Neural cell (in vitro differentiated cells): ENCODE results near the gene LMO4. TPM values are rescaled to one million over a fixed set of nuclear protein-coding genes. Genes with fewer than 3 reads are reported as not detected.

Source experiments
- H2AFZ ChIP-seq: fragments of 200-600, 300-800 bp; sonication (generic), shearing (Covaris generic); 2 replicates; pipeline ENCODE4 v1.6.0; 2014; ENCODE audit warnings: low read depth, mild to moderate bottlenecking, antibody characterized with exemption, low read length, moderate library complexity
- H3F3A ChIP-seq: fragments of 200-600 bp; shearing (Covaris generic); 2 replicates; pipeline ENCODE4 v1.6.1; 2016; ENCODE audit warnings: mild to moderate bottlenecking, moderate library complexity, mixed read lengths, antibody characterized with exemption, low read length; ENCODE audit not compliant: insufficient read depth, poor library complexity, severe bottlenecking
- H3K27ac ChIP-seq: fragments of 200-600, 300-800 bp; sonication (generic), shearing (Covaris generic); 2 replicates; pipeline ENCODE4 v1.5.1; 2014; ENCODE audit warnings: mild to moderate bottlenecking, low read length, moderate library complexity
- H3K27me3 ChIP-seq: fragments of 300-800, 200-600 bp; sonication (generic), shearing (Covaris generic); 2 replicates; pipeline ENCODE4 v1.6.0; 2014; ENCODE audit warnings: mild to moderate bottlenecking, low read depth, low read length, moderate library complexity; ENCODE audit not compliant: insufficient read depth
- H3K36me3 ChIP-seq: fragments of 300-800, 200-600 bp; sonication (generic), shearing (Covaris generic); 2 replicates; pipeline ENCODE4 v1.5.1; 2014; ENCODE audit warnings: mild to moderate bottlenecking, antibody characterized with exemption, low read length, moderate library complexity; ENCODE audit not compliant: insufficient read depth
- H3K4me2 ChIP-seq: fragments of 300-800, 200-600 bp; sonication (generic), shearing (Covaris generic); 2 replicates; pipeline ENCODE4 v1.6.0; 2014; ENCODE audit warnings: mild to moderate bottlenecking, low read length
- H3K4me3 ChIP-seq: fragments of 300-800, 200-600 bp; sonication (generic), shearing (Covaris generic); 2 replicates; pipeline ENCODE4 v1.5.1; 2014; ENCODE audit warnings: mild to moderate bottlenecking, low read length, moderate library complexity
- H3K79me2 ChIP-seq: fragments of 200-600 bp; shearing (Covaris generic); replicated peaks from 2 replicates; pipeline ENCODE4 v1.6.0; 2014; ENCODE audit warnings: mild to moderate bottlenecking, low read length, moderate library complexity; ENCODE audit not compliant: insufficient read depth
- H3K9ac ChIP-seq: fragments of 300-800, 200-600 bp; sonication (generic), shearing (Covaris generic); 2 replicates; pipeline ENCODE4 v1.6.1; 2016; ENCODE audit warnings: mild to moderate bottlenecking, low read length, mixed read lengths
- H3K9me2 ChIP-seq: fragments of 200-600 bp; shearing (Covaris generic); 2 replicates; pipeline ENCODE4 v1.6.1; 2016; ENCODE audit warnings: mild to moderate bottlenecking, low read length, mixed read lengths; ENCODE audit not compliant: insufficient read depth
- H3K9me3 ChIP-seq: fragments of 200-600, 300-800 bp; sonication (generic), shearing (Covaris generic); 2 replicates; pipeline ENCODE4 v1.6.1; 2016; ENCODE audit warnings: mild to moderate bottlenecking, mixed run types, low read length, moderate library complexity, mixed read lengths
- H4K20me1 ChIP-seq: fragments of 200-600 bp; shearing (Covaris generic); 2 replicates; pipeline ENCODE4 v1.6.1; 2016; ENCODE audit warnings: mild to moderate bottlenecking, mixed run types; ENCODE audit not compliant: insufficient read depth
- CTCF ChIP-seq: fragments of 450-650 bp; IDR thresholded peaks from 2 replicates; pipeline ENCODE4 v1.5.1; 2014; ENCODE audit warnings: antibody characterized with exemption, mild to moderate bottlenecking, moderate library complexity; ENCODE audit not compliant: poor library complexity, severe bottlenecking
- EP300 ChIP-seq: fragments of 450-650 bp; conservative IDR thresholded peaks from 2 replicates; pipeline ENCODE4 v1.6.1; 2014; ENCODE audit warnings: antibody characterized with exemption, mild to moderate bottlenecking, moderate library complexity; ENCODE audit not compliant: poor library complexity, severe bottlenecking
- EZH2 ChIP-seq: fragments of 200-600, 300-800 bp; shearing (Covaris generic), sonication (generic); IDR thresholded peaks from 2 replicates; pipeline ENCODE4 v1.6.1; 2014; ENCODE audit warnings: antibody characterized with exemption, low read length, borderline replicate concordance, mild to moderate bottlenecking; ENCODE audit not compliant: insufficient read depth, poor library complexity, severe bottlenecking
- MXI1 ChIP-seq: fragments of 450-650 bp; conservative IDR thresholded peaks from 2 replicates; pipeline ENCODE4 v1.6.1; 2014; ENCODE audit warnings: antibody characterized with exemption, mild to moderate bottlenecking; ENCODE audit not compliant: poor library complexity, severe bottlenecking
- POLR2AphosphoS5 ChIP-seq: IDR thresholded peaks from 2 replicates; pipeline ENCODE4 v1.6.1; 2012
- RAD21 ChIP-seq: fragments of 450-650 bp; conservative IDR thresholded peaks from 2 replicates; pipeline ENCODE4 v1.6.1; 2014; ENCODE audit warnings: antibody characterized with exemption, mild to moderate bottlenecking, moderate library complexity
- REST ChIP-seq: IDR thresholded peaks from 2 replicates; pipeline ENCODE4 v1.6.1; 2012; ENCODE audit warnings: borderline replicate concordance
- SMC3 ChIP-seq: fragments of 450-650 bp; conservative IDR thresholded peaks from 2 replicates; pipeline ENCODE4 v1.6.1; 2014; ENCODE audit warnings: antibody characterized with exemption, mild to moderate bottlenecking, moderate library complexity; ENCODE audit not compliant: poor library complexity
- TAF1 ChIP-seq: IDR thresholded peaks from 2 replicates; pipeline ENCODE4 v1.6.1; 2012; ENCODE audit warnings: low read depth
- polyA plus RNA-seq: library from polyadenylated mRNA; depleted of rRNA; stranded (reverse); fragments of >200 nt; gene quantifications from 2 replicates; pipeline ENCODE4 v1.2.3, GENCODE V29; 2014

Gene LMO4
- polyA plus RNA-seq, 1 donor from 2014 or later, result 147 TPM

GRCh38 chr1:87367549-87367948, 38.9 kb downstream of the LMO4 start:
- Histone ChIP-seq H3K79me2 (no peaks in the 10 kb centered on the region), H3K4me2 (no peak overlapping the region), H3K4me3 (no peak overlapping the region), H3F3A (no peaks in the 10 kb centered on the region), H4K20me1 (no peaks in the 10 kb centered on the region), H3K27me3 (no peaks in the 10 kb centered on the region), H3K9me3 (no peaks in the 10 kb centered on the region), H3K36me3 (no peaks in the 10 kb centered on the region), H3K9me2 (no peaks in the 10 kb centered on the region), H2AFZ (no peak overlapping the region), H3K9ac (no peak overlapping the region), H3K27ac (no peak overlapping the region)
- TF ChIP-seq EZH2 (no peak), TAF1 (no peak), SMC3 (no peak), POLR2AphosphoS5 (no peak), REST (no peak), MXI1 (no peak), CTCF (no peak), RAD21 (no peak), EP300 (no peak)

GRCh38 chr1:87368907-87369306, 40.2 kb downstream of the LMO4 start:
- Histone ChIP-seq H3K4me3 (no peak overlapping the region), H3K36me3 (no peaks in the 10 kb centered on the region), H3K9me2 (no peaks in the 10 kb centered on the region), H2AFZ (no peak overlapping the region), H4K20me1 (no peaks in the 10 kb centered on the region), H3K9me3 (no peaks in the 10 kb centered on the region), H3K4me2 (no peak overlapping the region), H3K9ac (no peak overlapping the region), H3K27ac (no peak overlapping the region), H3F3A (no peaks in the 10 kb centered on the region), H3K79me2 (no peaks in the 10 kb centered on the region), H3K27me3 (no peaks in the 10 kb centered on the region)
- TF ChIP-seq POLR2AphosphoS5 (no peak), CTCF (no peak), REST (no peak), SMC3 (no peak), MXI1 (no peak), EP300 (no peak), TAF1 (no peak), EZH2 (no peak), RAD21 (no peak)
